ENCODE measurements around the gene MARCKSL1.
"Not testable (repeated sequence)": the region's sequence is repeated elsewhere in the genome, so short reads cannot be mapped to it uniquely, and the experiment has no call there.

MARCKSL1 gene

GRCh38 chr1:32299327-32299726 lies 36.7 kb downstream of the MARCKSL1 start:
- no peak overlapping the region for H2BK12ac ChIP-seq (ENCODE audit: low read length)
- no peak overlapping the region for H3K9ac ChIP-seq (ENCODE audit: low read length)

DNA sequence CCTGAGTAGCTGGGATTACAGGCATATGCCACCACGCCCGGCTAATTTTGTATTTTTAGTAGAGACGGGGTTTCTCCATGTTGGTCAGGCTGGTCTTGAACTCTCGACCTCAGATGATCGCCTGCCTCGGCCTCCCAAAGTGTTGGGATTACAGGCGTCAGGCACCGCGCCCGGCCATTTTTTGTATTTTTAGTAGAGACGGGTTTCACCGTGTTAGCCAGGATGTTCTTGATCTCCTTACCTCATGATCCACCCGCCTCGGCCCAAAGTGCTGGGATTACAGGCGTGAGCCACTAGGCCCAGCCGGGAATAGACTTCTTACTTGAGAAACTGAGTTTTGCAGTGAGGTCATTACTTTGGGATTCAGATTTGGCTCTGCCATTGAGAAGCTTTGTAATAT lies 37.8 kb downstream of the MARCKSL1 start:
- H4K12ac ChIP-seq (ENCODE audit: low read depth, low read length); H3K79me1 ChIP-seq (ENCODE audit: low read length); H3K27me3 ChIP-seq (ENCODE audit: insufficient read depth, low read length); H3K4ac ChIP-seq (ENCODE audit: low read depth, low read length); H2BK120ac ChIP-seq (ENCODE audit: insufficient read depth, low read length, poor library complexity); H3K36me3 ChIP-seq (ENCODE audit: control insufficient read depth in 1 of 2, insufficient read depth in 2 of 2, low read length in 2 of 2); H4K91ac ChIP-seq (ENCODE audit: low read depth, low read length); H3K9me3 ChIP-seq (ENCODE audit: insufficient read depth, low read depth, low read length); H4K8ac ChIP-seq (ENCODE audit: low read depth, low read length); H3K4me3 ChIP-seq (ENCODE audit: low read depth, low read length); H3K23ac ChIP-seq (ENCODE audit: low read length); H3K4me1 ChIP-seq (ENCODE audit: control insufficient read depth in 1 of 2, insufficient read depth in 2 of 2, low read length in 2 of 2); H3K4me2 ChIP-seq (ENCODE audit: low read length); H2AFZ ChIP-seq (ENCODE audit: insufficient read depth, low read length, poor library complexity); DNase-seq; H3K9ac ChIP-seq (ENCODE audit: low read length); H2AK5ac ChIP-seq (ENCODE audit: low read length); H2BK12ac ChIP-seq (ENCODE audit: low read length); H3K79me2 ChIP-seq (ENCODE audit: control insufficient read depth, insufficient read depth, low read length, poor library complexity); H3K14ac ChIP-seq (ENCODE audit: low read length); H2BK5ac ChIP-seq (ENCODE audit: low read depth, low read length, poor library complexity); H3K18ac ChIP-seq (ENCODE audit: low read length); H3K27ac ChIP-seq (ENCODE audit: low read depth, low read length): not testable (repeated sequence)
- no CpG with 5 or more reads among the region's 16 CpGs for WGBS (ENCODE audit: extremely low coverage, insufficient coverage, insufficient read length)

More at GRCh38 chr1:32299327-32299726, 36.7 kb downstream of the MARCKSL1 start:
- H3K79me2 ChIP-seq (ENCODE audit: control insufficient read depth, insufficient read depth, low read length, poor library complexity): no peaks in the 10 kb centered on the region
- no peak overlapping the region for H3K4ac ChIP-seq (ENCODE audit: low read depth, low read length)
- H2BK5ac ChIP-seq (ENCODE audit: low read depth, low read length, poor library complexity): no peak overlapping the region
- H3K4me3 ChIP-seq (ENCODE audit: low read depth, low read length): no peak overlapping the region
- H3K4me2 ChIP-seq (ENCODE audit: low read length): no peak overlapping the region
- no peak overlapping the region for H2AK5ac ChIP-seq (ENCODE audit: low read length)
- no peak overlapping the region for H3K18ac ChIP-seq (ENCODE audit: low read length)
- peaks cover 10 to 13% of the 10 kb centered on the region in 2 experiments for H3K36me3 ChIP-seq (ENCODE audit: control insufficient read depth in 1 of 2, insufficient read depth in 2 of 2, low read length in 2 of 2)
- H3K4me1 ChIP-seq (ENCODE audit: control insufficient read depth in 1 of 2, insufficient read depth in 2 of 2, low read length in 2 of 2): no peaks in the 10 kb centered on the region
- no peak overlapping the region for H4K91ac ChIP-seq (ENCODE audit: low read depth, low read length)
- no peak overlapping the region for H4K12ac ChIP-seq (ENCODE audit: low read depth, low read length)
- no peak for DNase-seq
- no peak overlapping the region for H3K27ac ChIP-seq (ENCODE audit: low read depth, low read length)
- no peak overlapping the region for H4K8ac ChIP-seq (ENCODE audit: low read depth, low read length)
- H2BK120ac ChIP-seq (ENCODE audit: insufficient read depth, low read length, poor library complexity): no peak overlapping the region
- H3K9me3 ChIP-seq (ENCODE audit: insufficient read depth, low read depth, low read length): no peaks in the 10 kb centered on the region
- H2AFZ ChIP-seq (ENCODE audit: insufficient read depth, low read length, poor library complexity): no peak overlapping the region
- no peak overlapping the region for H3K23ac ChIP-seq (ENCODE audit: low read length)
- H3K79me1 ChIP-seq (ENCODE audit: low read length): no peaks in the 10 kb centered on the region
- no peaks in the 10 kb centered on the region for H3K27me3 ChIP-seq (ENCODE audit: insufficient read depth, low read length)
- no peak overlapping the region for H3K14ac ChIP-seq (ENCODE audit: low read length)

DNA sequence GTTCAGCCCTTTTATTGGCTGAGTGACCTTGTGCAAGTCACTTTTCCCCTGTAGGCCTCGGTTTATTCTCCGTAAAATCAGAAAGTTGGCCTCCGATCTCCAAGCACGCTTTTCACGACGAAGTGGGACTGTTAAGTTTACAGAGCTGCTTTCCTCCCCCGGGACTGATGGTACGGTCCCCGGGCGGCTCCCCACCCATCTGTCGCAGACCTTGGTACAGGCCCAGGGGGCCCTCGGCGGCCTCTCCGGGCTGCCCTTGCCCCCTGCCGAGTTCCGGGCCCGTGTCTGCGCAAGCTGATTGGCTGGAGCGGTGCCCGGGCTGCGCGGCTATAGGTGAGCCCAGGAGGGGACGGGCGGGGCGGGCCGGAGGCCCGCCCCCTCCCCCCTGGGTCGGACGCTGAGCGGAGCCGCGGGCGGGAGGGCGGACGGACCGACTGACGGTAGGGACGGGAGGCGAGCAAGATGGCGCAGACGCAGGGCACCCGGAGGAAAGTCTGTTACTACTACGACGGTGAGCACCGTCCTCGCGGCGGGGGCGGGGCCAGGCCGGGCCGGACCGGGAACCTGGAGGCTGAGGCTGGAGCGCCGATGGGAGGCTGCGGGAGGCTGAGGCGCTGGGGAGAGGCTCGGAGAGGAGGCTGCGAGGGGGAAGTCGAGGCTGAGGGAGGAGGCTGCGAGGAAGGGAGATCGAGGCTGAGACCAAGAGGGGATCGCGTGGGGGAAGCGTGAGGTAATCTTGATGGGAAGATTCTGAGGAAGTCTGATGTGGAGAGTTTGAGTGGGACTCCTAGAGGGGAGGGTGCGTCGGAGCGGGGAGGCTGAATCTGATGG lies 44.1 kb downstream of the MARCKSL1 start, which contains the start of gene HDAC1:
HDAC1 (plus strand) TSS at position 376 of the 831 bp plus-strand sequence; CDS start at position 463, 87 bp downstream.
- Histone ChIP-seq H3K4me2 (ENCODE audit: low read length) (peak within 1 kb of the TSS; percentile 69), H2BK5ac (ENCODE audit: low read depth, low read length, poor library complexity) (peak within 1 kb of the TSS; percentile 58), H3K23ac (ENCODE audit: low read length) (no peak within 1 kb of the TSS), H3K27ac (ENCODE audit: low read depth, low read length) (peak within 1 kb of the TSS; percentile 19), H3K9me3 (ENCODE audit: insufficient read depth, low read depth, low read length) (no peaks in the 10 kb centered on the region), H4K12ac (ENCODE audit: low read depth, low read length) (peak within 1 kb of the TSS; percentile 87), H2AK5ac (ENCODE audit: low read length) (peak within 1 kb of the TSS; percentile 22), H3K36me3 (ENCODE audit: control insufficient read depth in 1 of 2, insufficient read depth in 2 of 2, low read length in 2 of 2) (no peaks in the 10 kb centered on the region), H4K8ac (ENCODE audit: low read depth, low read length) (peak within 1 kb of the TSS; percentile 86), H3K27me3 (ENCODE audit: insufficient read depth, low read length) (no peaks in the 10 kb centered on the region), H4K91ac (ENCODE audit: low read depth, low read length) (peak within 1 kb of the TSS; percentile 78), H2AFZ (ENCODE audit: insufficient read depth, low read length, poor library complexity) (peak within 1 kb of the TSS; percentile 96), H3K14ac (ENCODE audit: low read length) (peak within 1 kb of the TSS; percentile 82), H3K79me2 (ENCODE audit: control insufficient read depth, insufficient read depth, low read length, poor library complexity) (peaks cover 11% of the 10 kb centered on the region), H3K4me1 (ENCODE audit: control insufficient read depth in 1 of 2, insufficient read depth in 2 of 2, low read length in 2 of 2) (peaks cover 3 to 4% of the 10 kb centered on the region in 2 experiments), H3K9ac (ENCODE audit: low read length) (peak within 1 kb of the TSS; percentile 68), H2BK12ac (ENCODE audit: low read length) (no peak within 1 kb of the TSS), H3K4ac (ENCODE audit: low read depth, low read length) (peak within 1 kb of the TSS; percentile 75), H3K79me1 (ENCODE audit: low read length) (peaks cover 7% of the 10 kb centered on the region), H3K18ac (ENCODE audit: low read length) (peak within 1 kb of the TSS; percentile 98), H3K4me3 (ENCODE audit: low read depth, low read length) (peak within 1 kb of the TSS; percentile 97), H2BK120ac (ENCODE audit: insufficient read depth, low read length, poor library complexity) (peak within 1 kb of the TSS; percentile 84)
- WGBS (ENCODE audit: extremely low coverage, insufficient coverage, insufficient read length): no CpG with 5 or more reads among the region's 67 CpGs
- DNase-seq: peak; percentile 95 to 97

DNA sequence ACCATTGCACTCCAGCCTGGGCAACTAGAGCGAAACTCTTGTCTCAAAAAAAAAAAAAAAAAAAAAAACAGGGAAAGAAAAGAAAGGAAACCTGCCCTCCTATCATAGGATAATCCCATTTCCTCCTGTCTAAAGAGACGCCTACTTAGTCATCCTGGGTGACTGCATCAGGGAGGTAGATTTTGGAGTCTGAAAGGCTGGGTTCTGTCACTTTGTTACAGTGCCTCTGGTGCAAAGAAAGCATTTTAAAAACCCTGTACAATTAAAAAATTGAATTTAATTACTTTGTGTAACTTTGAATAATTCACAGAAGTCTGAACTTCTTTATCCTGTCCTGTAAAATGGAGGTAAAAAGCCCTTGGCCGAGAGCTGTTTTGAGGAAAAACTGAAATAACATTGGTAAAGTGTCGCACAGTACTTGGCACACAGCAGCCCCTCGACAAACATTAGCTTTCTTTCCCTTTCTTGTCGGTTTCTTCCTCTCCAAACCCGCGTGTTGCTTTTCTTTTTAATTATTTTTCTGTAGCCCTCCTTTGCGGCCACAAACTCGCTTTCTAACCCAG lies 44.8 kb downstream of the MARCKSL1 start:
- no CpG with 5 or more reads among the region's 10 CpGs for WGBS (ENCODE audit: extremely low coverage, insufficient coverage, insufficient read length)
- Histone ChIP-seq H4K8ac (ENCODE audit: low read depth, low read length) (peak overlapping the region; percentile 86), H3K27me3 (ENCODE audit: insufficient read depth, low read length) (no peaks in the 10 kb centered on the region)

More for the DNA sequence above, 44.8 kb downstream of the MARCKSL1 start:
- H3K4me3 ChIP-seq (ENCODE audit: low read depth, low read length): no peak overlapping the region
- H3K4me1 ChIP-seq (ENCODE audit: control insufficient read depth in 1 of 2, insufficient read depth in 2 of 2, low read length in 2 of 2): peaks cover 3 to 4% of the 10 kb centered on the region in 2 experiments
- H3K9me3 ChIP-seq (ENCODE audit: insufficient read depth, low read depth, low read length): no peaks in the 10 kb centered on the region
- peak overlapping the region; percentile 87 for H4K12ac ChIP-seq (ENCODE audit: low read depth, low read length)
- H2AFZ ChIP-seq (ENCODE audit: insufficient read depth, low read length, poor library complexity): peak overlapping the region; percentile 96
- no peak overlapping the region for H2BK5ac ChIP-seq (ENCODE audit: low read depth, low read length, poor library complexity)
- no peak overlapping the region for H3K23ac ChIP-seq (ENCODE audit: low read length)
- H3K9ac ChIP-seq (ENCODE audit: low read length): no peak overlapping the region
- peak overlapping the region; percentile 84 for H2BK120ac ChIP-seq (ENCODE audit: insufficient read depth, low read length, poor library complexity)
- H3K18ac ChIP-seq (ENCODE audit: low read length): no peak overlapping the region
- H2BK12ac ChIP-seq (ENCODE audit: low read length): no peak overlapping the region
- no peaks in the 10 kb centered on the region for H3K36me3 ChIP-seq (ENCODE audit: control insufficient read depth in 1 of 2, insufficient read depth in 2 of 2, low read length in 2 of 2)
- H2AK5ac ChIP-seq (ENCODE audit: low read length): no peak overlapping the region
- H3K4me2 ChIP-seq (ENCODE audit: low read length): peak overlapping the region; percentile 69
- H3K27ac ChIP-seq (ENCODE audit: low read depth, low read length): no peak overlapping the region
- peaks cover 7% of the 10 kb centered on the region for H3K79me1 ChIP-seq (ENCODE audit: low read length)
- H4K91ac ChIP-seq (ENCODE audit: low read depth, low read length): peak overlapping the region; percentile 45
- H3K14ac ChIP-seq (ENCODE audit: low read length): peak overlapping the region; percentile 66
- peak in 1 of 2 donors; percentile 28 for DNase-seq
- H3K4ac ChIP-seq (ENCODE audit: low read depth, low read length): no peak overlapping the region
- H3K79me2 ChIP-seq (ENCODE audit: control insufficient read depth, insufficient read depth, low read length, poor library complexity): peaks cover 11% of the 10 kb centered on the region
